Activated CD4-positive, CD25-positive, alpha-beta regulatory T cell treated with anti-CD3 and anti-CD28 coated beads, Interleukin-2, amount 50 U/mL, for 24 hours (primary cell): ENCODE data around the gene RAB11B.
"Not testable (repeated sequence)": the region's sequence is repeated elsewhere in the genome, so short reads cannot be mapped to it uniquely, and the experiment has no call there.

Experiments
- ATAC-seq, 2 donors: fragments of 150-1000 bp; cut with Tn5 transposase; one replicate each; pipeline ENCODE4 v1.10.0; 2021; ENCODE audit warnings: mild to moderate bottlenecking in 1 of 2, moderate library complexity in 1 of 2

The RAB11B gene

GRCh38 chr19:8370176-8371010 is 19.8 kb upstream of the RAB11B start:
- ATAC-seq, result no peak

GRCh38 chr19:8371011-8371804 is 19.0 kb upstream of the RAB11B start:
- no peak for ATAC-seq

GRCh38 chr19:8373867-8374813 is 16.0 kb upstream of the RAB11B start:
- no peak for ATAC-seq

DNA sequence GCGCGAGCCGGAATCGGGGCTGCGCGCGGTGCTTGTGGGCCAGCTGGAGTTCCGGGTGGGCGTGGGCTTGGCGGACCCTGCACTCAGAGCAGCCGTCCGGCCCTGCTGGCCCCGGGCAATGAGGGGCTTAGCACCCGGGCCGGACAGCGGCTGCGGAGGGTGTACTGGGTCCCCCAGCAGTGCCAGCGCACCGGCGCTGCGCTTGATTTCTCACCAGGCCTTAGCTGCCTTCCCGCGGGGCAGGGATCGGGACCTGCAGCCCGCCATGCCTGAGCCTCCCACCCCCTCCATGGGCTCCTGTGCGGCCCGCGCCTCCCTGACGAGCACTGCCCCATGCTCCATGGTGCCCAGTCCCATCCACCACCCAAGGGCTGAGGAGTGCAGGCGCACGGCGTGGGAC is 14.4 kb upstream of the RAB11B start:
- not testable (repeated sequence) for ATAC-seq

DNA sequence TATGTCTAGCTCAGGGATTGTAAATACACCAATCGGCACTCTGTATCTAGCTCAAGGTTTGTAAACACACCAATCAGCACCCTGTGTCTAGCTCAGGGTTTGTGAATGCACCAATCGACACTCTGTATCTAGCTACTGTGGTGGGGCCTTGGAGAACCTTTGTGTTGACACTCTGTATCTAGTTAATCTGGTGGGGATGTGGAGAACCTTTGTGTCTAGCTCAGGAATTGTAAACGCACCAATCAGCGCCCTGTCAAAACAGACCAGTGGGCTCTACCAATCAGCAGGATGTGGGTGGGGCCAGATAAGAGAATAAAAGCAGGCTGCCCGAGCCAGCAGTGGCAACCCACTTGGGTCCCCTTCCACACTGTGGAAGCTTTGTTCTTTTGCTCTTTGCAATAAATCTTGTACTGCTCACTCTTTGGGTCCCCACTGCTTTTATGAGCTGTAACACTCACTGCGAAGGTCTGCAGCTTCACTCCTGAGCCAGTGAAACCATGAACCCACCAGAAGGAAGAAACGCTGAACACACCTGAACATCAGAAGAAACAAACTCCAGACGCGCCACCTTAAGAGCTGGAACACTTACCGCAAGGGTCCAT is 13.7 kb upstream of the RAB11B start:
- ATAC-seq, result not testable (repeated sequence)

DNA sequence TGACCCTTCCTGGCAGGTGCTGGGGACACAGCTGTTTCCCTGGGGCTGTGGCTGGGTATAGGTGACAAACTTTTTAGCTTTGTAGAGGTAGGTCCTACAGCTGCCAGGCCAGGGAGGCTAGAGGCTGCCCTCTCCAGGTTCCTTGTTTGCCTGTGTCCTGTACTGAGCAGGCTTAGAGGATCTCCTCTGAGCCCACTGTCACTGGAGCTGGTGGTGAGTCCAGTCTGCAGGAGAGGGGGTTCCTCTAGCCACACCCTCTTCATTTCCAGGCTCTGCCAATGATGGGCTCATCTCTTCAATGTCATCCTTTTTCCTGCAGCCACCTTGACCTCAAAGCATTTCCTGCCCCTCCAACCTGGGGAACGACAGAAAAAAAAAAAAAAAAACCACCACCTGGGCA is 12.6 kb upstream of the RAB11B start:
- no peak for ATAC-seq

DNA sequence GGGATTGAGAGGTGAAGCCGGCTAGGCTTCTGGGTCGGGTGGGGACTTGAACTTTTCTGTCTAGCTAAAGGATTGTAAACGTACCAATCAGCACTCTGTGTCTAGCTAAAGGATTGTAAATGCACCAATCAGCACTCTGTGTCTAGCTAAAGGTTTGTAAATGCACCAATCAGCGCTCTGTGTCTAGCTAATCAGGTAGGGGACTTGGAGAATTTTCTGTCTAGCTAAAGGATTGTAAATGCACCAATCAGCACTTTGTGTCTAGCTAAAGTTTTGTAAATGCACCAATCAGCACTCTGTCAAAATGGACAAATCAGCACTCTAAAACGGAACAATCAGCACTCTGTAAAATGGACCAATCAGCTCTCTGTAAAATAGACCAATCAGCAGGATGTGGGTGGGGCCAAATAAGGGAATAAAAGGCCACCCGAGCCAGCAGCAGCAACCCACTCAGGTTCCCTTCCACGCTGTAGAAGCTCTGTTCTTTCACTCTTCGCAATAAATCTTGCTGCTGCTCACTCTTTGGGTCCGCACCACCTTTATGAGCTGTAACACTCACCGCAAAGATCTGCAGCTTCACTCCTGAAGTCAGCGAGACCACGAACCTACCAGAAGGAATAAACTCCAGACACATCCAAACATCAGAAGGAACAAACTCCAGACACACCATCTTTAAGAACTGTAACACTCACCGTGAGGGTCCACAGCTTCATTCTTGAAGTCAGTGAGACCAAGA is 10.8 kb upstream of the RAB11B start:
- not testable (repeated sequence) for ATAC-seq

DNA sequence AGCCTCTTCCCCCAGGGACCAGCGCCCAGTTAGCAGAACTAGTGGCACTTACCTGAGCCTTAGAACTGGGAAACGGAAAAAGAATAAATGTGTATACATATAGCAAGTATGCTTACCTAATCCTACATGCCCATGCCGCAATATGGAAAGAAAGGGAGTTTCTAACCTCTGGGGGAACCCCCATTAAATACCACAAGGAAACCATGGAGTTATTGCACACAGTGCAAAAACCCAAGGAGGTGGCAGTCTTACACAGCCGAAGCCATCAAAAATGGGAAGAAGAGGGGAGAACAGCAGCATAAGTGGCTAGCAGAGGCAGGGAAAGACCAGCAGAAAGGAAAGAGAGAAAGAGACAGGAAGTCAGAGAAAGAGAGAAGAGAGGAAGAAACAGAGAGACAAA is 5.6 kb upstream of the RAB11B start:
- not testable (repeated sequence) for ATAC-seq

GRCh38 chr19:8385103-8385502 is 5.1 kb upstream of the RAB11B start:
- not testable (repeated sequence) for ATAC-seq

- ATAC-seq, result not testable (repeated sequence)
Measured at GRCh38 chr19:8385566-8385965, 4.6 kb upstream of the RAB11B start.

- ATAC-seq, result not testable (repeated sequence)
Measured at GRCh38 chr19:8386419-8386818, 3.7 kb upstream of the RAB11B start.

- ATAC-seq, result no peak
Measured at GRCh38 chr19:8386990-8387389, 3.2 kb upstream of the RAB11B start.

GRCh38 chr19:8387688-8388611 is 2.2 kb upstream of the RAB11B start:
- ATAC-seq, result no peak

- ATAC-seq, result no peak
Measured at GRCh38 chr19:8388612-8388958, 1.6 kb upstream of the RAB11B start.

DNA sequence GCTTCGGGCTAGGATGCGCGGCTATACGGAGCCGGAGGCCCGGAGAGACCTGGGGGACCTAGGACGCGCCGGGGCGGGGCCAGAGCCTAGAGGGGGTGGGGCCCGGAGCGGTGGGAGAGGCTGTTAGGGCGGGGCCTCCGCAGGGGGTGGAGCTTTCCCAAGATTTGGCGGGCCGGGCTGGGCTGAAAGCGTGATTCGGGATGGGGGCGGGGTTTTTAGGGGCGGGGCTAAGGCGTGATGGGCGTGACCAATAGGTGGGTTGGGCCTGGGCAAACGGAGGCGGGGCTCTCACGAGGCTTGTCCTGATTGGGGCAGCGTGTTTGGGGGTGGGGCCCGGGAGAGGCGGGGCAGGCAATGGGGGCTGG is 439 bp downstream of the RAB11B start:
- peak; percentile 37 to 46 for ATAC-seq

GRCh38 chr19:8391198-8392016 is 1.2 kb downstream of the RAB11B start:
- ATAC-seq, result no peak

- no peak for ATAC-seq
Measured at GRCh38 chr19:8392017-8392591, 1.9 kb downstream of the RAB11B start.

DNA sequence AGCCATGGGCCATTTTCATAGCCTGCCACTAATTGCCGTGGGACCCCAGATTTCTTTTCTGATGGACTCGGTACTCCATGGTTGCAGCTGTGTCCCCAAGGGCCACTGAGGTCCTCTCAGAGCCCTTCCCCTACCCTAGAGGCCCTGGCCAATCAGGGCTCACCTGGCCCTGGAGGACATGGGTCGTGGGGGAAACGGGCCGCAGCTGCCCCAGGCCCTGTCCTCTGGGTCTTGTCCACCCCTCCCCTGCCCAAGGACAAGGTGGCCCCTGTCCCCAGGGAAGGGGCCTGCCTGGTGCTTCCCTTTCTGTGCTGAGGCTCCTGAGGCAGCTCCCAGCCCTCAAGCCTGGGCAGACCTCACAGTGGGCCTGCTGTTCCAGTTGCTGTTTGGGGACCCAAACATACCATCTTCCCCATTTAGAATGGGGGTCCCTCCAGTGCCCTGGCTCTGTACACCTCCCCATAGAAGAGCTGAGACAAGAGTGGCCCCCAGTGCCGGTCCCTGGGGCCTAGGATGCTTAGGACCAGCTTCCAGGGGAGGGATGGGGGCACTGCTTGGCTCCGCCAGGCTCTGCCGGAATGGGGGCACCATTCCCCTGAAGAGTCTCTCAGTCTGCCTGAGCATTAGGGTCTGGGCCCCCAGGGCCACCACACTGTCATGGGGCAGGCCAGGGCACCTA is 3.2 kb downstream of the RAB11B start:
- no peak for ATAC-seq

DNA sequence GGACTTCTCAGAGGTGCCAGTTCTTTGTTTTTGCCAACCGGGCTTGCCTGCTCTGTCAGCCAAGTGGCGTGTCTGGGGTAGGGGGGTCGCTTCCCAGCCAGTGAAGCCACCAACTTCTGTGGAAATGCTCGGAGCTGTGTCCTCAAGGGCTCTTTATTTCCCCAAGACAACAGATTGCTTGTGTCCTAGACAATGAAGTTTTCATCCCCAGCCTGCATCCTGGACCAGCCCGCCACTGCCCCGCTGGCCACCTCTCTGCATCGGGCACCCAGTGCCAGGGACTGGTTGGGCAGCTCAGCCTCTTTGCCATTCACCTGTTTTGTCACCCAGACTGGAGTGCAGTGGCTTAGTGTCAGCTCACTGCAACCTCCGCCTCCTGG is 3.7 kb downstream of the RAB11B start:
- no peak for ATAC-seq
